HG02571 (cell line): ENCODE measurements around the gene C3orf62.
"Not testable (repeated sequence)": the region's sequence is repeated elsewhere in the genome, so short reads cannot be mapped to it uniquely, and the experiment has no call there.

Source experiments
- ATAC-seq: cut with Tn5 transposase; IDR thresholded peaks from one replicate; pipeline ENCODE4 v1.9.1; 2021; ENCODE audit warnings: mild to moderate bottlenecking, moderate library complexity; ENCODE audit not compliant: unreplicated experiment

C3orf62 gene

GRCh38 chr3:49269443-49270155, 7.4 kb downstream of the C3orf62 start:
- no peak for ATAC-seq

GRCh38 chr3:49266410-49267095, 10.5 kb downstream of the C3orf62 start:
- no peak for ATAC-seq

DNA sequence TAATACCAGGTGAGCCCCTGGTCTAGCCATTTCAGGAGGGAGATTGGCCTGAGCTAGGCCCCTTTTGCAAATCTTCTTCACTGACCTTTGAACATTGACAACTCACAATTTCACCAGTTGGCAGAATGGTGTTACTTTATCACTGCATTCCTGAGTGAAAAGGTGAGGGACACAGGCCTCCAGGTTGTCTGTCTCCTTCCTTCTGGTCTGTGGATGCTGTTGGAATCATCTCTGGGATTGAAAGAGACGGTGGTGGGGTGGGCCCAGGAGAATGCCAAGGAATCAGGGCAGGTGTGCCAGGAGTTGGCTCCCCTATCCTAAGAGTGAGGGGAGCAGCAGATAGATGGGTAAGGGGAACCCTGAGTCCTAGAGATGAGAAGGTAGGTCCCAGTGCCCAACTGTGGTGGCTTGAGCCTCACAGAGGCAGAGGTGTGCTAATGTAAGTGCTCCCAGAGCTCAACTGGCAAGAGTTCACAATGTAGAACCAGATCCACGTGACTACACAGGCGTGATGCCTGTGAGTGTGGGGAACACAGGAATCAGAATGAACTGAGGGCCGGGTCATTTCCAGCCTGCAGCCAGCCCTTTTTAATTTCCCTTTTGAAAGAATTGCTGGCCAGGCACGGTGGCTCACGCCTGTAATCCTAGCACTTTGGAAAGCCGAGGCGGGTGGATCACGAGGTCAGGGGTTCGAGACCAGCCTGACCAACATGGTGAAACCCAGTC, 11.2 kb downstream of the C3orf62 start:
- no peak for ATAC-seq

GRCh38 chr3:49263159-49263889, 13.7 kb downstream of the C3orf62 start:
- ATAC-seq: no peak

- ATAC-seq: no peak
Measured at GRCh38 chr3:49260806-49261324, 16.2 kb downstream of the C3orf62 start.

DNA sequence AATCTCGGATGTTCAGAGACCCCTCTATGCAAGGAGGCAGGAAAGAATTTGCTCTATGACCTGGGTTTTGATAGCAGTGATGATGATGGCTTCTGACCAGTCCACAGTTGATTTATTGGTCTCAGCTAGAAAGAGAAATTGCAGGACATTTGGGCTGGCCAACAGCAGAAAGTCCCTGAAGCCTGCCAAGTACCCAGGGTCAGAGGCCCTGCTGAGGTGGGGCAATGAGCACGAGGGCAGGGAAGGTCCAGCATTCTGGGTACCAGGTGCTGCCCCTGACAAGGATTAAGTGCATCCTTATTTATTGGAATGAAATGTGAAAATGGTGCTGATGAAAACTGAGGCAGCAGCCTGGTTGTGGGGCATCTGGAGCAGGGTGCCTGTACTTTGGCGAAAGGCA, 19.8 kb downstream of the C3orf62 start:
- no peak for ATAC-seq

DNA sequence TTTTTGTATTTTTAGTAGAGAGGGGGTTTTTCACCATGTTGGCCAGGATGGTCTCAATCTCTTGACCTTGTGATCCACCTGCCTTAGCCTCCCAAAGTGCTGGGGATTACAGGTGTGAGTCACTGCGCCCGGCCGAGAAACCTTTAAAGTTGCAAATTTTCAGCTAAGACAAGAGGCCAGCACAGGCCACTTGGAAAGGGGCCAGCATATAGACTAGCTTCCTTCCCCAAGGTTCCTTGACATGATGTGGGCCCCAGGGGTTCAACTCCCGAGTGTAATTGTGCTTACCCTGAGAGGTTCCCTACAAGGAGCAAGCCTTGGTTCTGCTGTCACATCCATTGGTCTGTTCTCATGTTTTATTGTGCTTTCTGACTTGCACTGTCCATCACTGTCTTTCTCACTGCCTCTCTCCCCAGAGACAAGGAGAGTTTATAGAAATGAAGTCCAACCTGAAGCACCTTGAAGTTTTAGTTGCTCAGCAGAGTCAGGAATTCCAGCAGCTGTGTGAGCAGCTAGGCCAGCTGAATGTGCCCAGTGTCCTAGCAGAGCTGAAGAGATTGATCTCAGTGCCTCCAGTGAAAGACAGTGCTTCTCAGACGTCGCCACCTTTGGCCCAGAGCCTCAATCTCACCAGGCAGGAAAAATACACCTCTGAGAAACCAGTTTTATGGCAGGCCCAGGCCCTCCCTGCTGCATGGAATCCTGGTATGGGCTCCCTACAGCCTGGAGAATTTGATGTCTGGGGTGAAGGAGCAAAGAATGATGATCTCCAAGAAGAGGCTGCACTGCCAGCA, 21.1 kb downstream of the C3orf62 start:
- no peak for ATAC-seq

GRCh38 chr3:49255112-49255511, 21.9 kb downstream of the C3orf62 start:
- ATAC-seq: no peak

- ATAC-seq: no peak
Measured at GRCh38 chr3:49253512-49253911, 23.5 kb downstream of the C3orf62 start.

DNA sequence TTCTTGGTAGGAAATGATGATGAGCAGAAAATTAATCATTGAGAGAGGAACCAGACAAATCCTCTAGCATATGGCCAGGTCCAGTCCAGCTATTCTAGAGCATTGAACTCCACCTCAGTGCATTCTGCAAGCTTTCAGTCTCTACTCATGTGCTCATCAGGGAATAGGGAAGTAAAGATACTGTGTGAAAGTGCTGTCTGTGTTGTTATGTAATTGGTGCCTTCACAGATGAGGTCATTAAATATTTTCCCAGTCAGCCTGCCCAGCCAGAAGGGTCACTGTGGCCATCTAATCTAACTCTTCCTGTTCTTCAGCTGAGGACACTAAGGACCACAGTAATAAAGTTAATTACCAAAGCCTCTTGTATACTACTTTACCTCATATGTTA, 28.2 kb downstream of the C3orf62 start:
- no peak for ATAC-seq

GRCh38 chr3:49244581-49245205, 32.3 kb downstream of the C3orf62 start:
- ATAC-seq: no peak

DNA sequence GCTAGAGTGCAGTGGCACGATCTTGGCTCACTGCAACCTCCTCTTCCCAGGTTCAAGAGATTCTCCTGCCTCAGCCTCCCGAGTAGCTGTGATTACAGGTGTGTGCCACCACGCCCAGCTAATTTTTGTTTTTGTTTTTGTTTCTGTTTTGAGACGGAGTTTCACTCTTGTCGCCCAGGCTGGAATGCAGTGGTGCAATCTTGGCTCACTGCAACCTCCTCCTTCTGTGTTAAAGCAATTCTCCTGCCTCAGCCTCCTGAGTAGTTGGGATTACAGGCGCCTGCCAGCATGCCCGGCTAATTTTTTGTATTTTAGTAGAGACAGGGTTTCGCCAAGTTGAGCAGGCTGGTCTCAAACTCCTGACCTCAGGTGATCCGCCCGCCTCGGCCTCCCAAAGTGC, 36.9 kb downstream of the C3orf62 start:
- not testable (repeated sequence) for ATAC-seq

DNA sequence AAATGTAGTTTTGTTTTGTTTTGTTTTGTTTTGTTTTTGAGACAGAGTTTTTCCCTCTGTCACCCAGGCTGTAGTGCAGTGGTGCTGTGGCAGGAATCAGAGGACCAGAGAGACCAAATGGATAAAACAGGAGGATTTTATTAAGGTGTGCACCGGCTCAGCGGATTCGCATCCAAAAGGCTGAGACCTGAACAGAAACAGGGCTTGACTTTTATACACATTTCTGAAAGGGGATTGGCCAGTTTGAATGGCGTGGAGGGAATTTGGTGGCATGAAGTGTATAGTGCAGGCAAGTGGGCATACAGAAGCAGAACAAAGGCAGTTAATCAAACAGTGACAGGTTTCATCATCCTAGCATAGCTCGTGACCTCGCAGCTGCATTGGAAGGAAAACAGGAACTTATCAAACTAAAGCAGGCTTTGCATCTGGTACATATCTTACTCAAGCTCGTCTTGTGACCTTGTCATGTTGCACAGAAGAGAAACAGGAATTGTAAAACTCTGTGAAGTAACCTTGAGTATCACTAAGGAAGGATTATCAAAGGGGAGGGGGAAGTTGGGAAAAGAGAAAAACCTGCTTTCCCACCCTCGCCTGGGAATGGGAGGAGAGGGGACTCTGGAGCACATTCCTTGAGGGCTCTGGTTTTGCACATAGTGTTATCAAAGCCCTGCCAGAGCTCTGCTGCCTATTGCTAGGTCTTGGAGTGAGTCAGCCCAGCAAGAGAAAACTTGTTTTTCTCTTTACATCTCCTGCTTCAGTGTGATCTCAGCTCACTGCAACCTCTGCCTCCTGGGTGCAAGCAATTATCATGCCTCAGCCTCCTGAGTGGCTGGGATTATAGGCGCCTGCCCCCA, 38.5 kb downstream of the C3orf62 start:
- ATAC-seq: no peak

- ATAC-seq: no peak
Measured at GRCh38 chr3:49237344-49237743, 39.7 kb downstream of the C3orf62 start.

DNA sequence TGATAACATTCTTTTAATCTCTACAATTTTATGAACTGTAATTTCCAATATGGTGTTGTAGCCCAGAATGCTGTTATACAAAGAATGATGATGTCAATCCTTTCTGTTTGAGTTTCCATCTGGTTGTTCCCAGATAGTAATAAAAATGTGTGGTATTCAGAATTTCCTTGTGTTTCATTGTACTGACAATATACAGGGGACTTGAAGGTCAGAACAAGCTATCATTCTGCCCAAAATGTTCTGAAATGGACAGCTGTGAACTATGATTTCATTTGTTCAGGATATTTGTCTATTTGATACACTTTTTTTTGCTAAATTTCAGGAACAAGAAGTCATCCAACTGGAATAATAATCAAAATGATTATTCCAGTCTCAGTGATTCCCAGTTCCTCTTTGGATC, 40.8 kb downstream of the C3orf62 start:
- no peak for ATAC-seq

- not testable (repeated sequence) for ATAC-seq
Measured at GRCh38 chr3:49228817-49229216, 48.2 kb downstream of the C3orf62 start.

GRCh38 chr3:49222002-49222401, 55.0 kb downstream of the C3orf62 start:
- no peak for ATAC-seq

GRCh38 chr3:49220985-49221563, 56.0 kb downstream of the C3orf62 start:
- not testable (repeated sequence) for ATAC-seq
